ENCODE measurements around the gene ATXN10. TPM values are rescaled to one million over a fixed set of nuclear protein-coding genes. Genes with fewer than 3 reads are reported as not detected.

ATXN10 gene

DNA sequence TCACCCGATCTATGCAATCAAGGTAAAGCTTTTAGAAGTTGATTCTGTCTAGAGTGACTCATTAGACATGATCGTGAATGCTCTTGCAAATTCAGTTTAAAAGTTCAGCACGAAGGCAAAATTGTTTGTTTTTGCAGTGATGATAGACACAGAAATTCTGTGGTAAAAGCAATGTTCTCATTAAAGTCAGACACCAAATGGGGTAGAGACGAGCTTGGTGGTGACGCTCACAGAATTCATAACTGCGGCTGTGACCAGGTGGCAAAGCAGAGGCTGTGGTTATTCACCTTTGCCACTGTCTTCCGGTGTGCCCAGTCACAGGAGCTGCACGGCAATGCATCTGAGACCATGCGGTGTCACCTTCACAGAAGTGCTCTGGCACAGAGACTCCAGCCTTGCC, 221.9 kb downstream of the ATXN10 start:
- Histone ChIP-seq H3K4me3 (replicated peaks; ENCODE audit: insufficient read depth, low read length) (no peak overlapping the region), H3K27me3 (ENCODE audit: insufficient read depth, poor library complexity, severe bottlenecking) (peaks cover 13% of the 10 kb centered on the region), H3K27ac (replicated peaks) (no peak overlapping the region)
- no peak for DNase-seq (ENCODE audit: low read depth in 1 of 2, low spot score in 1 of 2)
- TF ChIP-seq REST (IDR thresholded peaks at IDR 0.05; ENCODE audit: insufficient replicate concordance, low read depth): no peak

Small RNA genes within 50 kb of the gene (microRNA-seq; reads per million reads assigned to microRNA genes)
- not detected for gene MIR4762

Data from HL-60 (cell line).